Activated naive CD4-positive, alpha-beta T cell treated with anti-CD3 and anti-CD28 coated beads, Interleukin-2, amount 10 ng/mL, durations not matched to agents 5 hours and 36 hours (primary cell): Measurements from ENCODE around the gene SLC25A53. TPM values are rescaled to one million over a fixed set of nuclear protein-coding genes. Genes with fewer than 3 reads are reported as not detected.

ENCODE experiments used
- total RNA-seq, 2 experiments: library from RNA; stranded (reverse); gene quantifications; one replicate each; pipeline ENCODE4 v1.2.3, GENCODE V29; 2021

Gene SLC25A53
- 1 to 10 TPM; 6.7 to 8.0 TPM for total RNA-seq

GRCh38 chrX:104156630-104157529 lies at the start of gene SLC25A53:
Gene SLC25A53 (minus strand): TSS chrX:104157009. CDS start chrX:104105257, 51,752 bp downstream.

GRCh38 chrX:104165894-104166734 lies 9.3 kb upstream of the SLC25A53 start, which contains the start of gene FAM199X:
Gene FAM199X (plus strand): TSS chrX:104166453. CDS start chrX:104166786, 333 bp downstream.

GRCh38 chrX:104112326-104112951 lies 44.4 kb downstream of the SLC25A53 start, which contains the start of gene ZCCHC18:
Gene ZCCHC18 (plus strand): TSS chrX:104112523. CDS start chrX:104114112, 1,589 bp downstream.

GRCh38 chrX:104075778-104076445 lies 80.9 kb downstream of the SLC25A53 start, which contains the start of gene TMSB15C:
Gene TMSB15C (minus strand): TSS chrX:104076236.

Other genes with a start within 250 kb of the SLC25A53 start
- gene TMSB15B, start 194.4 kb downstream of the SLC25A53 start, total RNA-seq, result 1 to 10 TPM; 8.1 to 8.6 TPM
- not detected for gene H2BW1, start 143.3 kb downstream of the SLC25A53 start, total RNA-seq
- gene H2BW2, start 117.1 kb downstream of the SLC25A53 start, total RNA-seq, result not detected
- 1 to 10 TPM; 2.9 to 4.1 TPM for gene TMSB15C, start 80.8 kb downstream of the SLC25A53 start, total RNA-seq
- gene ZCCHC18, start 44.5 kb downstream of the SLC25A53 start, total RNA-seq, result 1 to 10 TPM in 1 of 2 experiments, under 1 TPM in 1; 0.78 to 1.1 TPM
- gene FAM199X, start 9.4 kb upstream of the SLC25A53 start, total RNA-seq, result 10 to 100 TPM; 12.0 to 13.3 TPM
- gene ESX1, start 97.9 kb upstream of the SLC25A53 start, total RNA-seq, result not detected